Spleen (tissue), 7 donors: Measurements from ENCODE around the gene TTLL11.
A peak's percentile ranks its signal among the peaks of the same experiment; 100 is the strongest.

Experiments
- CTCF ChIP-seq, 11 experiments: fragments of 200-600 bp in 7 of 11; fragments of 450-650 bp in 4 of 11; sonication (generic) in 4 of 11; IDR thresholded peaks in 8 of 11; conservative IDR thresholded peaks in 3 of 11; 1 replicate in 7 of 11; 2 replicates in 4 of 11; pipeline versions ENCODE4 v1.4.0 to v1.8.0; 2016 to 2021; ENCODE audit warnings: antibody characterized with exemption in 11 of 11, inconsistent platforms in 4 of 11, mild to moderate bottlenecking in 1 of 11
- POLR2A ChIP-seq, 3 donors: fragments of 450-650 bp; IDR thresholded peaks; one replicate each; pipeline ENCODE4 v1.5.1; 2017; ENCODE audit warnings: antibody characterized with exemption in 3 of 3, mild to moderate bottlenecking in 1 of 3
- POLR2AphosphoS5 ChIP-seq, 3 donors: sonication (generic); formaldehyde crosslinking; IDR thresholded peaks; one replicate each; pipeline ENCODE4 v1.5.1; 2017; ENCODE audit warnings: antibody characterized with exemption in 3 of 3
- donor health status: DM: no; HTN: no; CAD: no; lungs with moderate emphysema.
- donor health status: DM: no; HTN: no; CAD: no.
- donor health status: DM: no; HTN: no; CAD: no.

- TF ChIP-seq POLR2AphosphoS5 (IDR thresholded peaks at IDR 0.05), result peak in 1 of 3 donors; percentile 9
- TF ChIP-seq CTCF (IDR thresholded peaks at IDR 0.05 in 8 of 11, conservative IDR thresholded peaks at IDR 0.05 in 3 of 11), result no peak
- no peak for TF ChIP-seq POLR2A (IDR thresholded peaks at IDR 0.05)
Observed at GRCh38 chr9:121783521-121784507, 309.3 kb downstream of the TTLL11 start.
